Measurements from ENCODE around the gene YPEL2. TPM values are rescaled to one million over a fixed set of nuclear protein-coding genes. Genes with fewer than 3 reads are reported as not detected.
A peak's percentile ranks its signal among the peaks of the same experiment; 100 is the strongest.

The YPEL2 gene
- total RNA-seq, 2 experiments from 2014 or later = 0.88 to 3.1 TPM

- Histone ChIP-seq H3K36me3 (ENCODE audit: insufficient read depth, low read length) (no peaks in the 10 kb centered on the region), H3K4me2 (ENCODE audit: low read length) (peak overlapping the region; percentile 21; the same call in 1 of the 2 replicates), H3K79me2 (ENCODE audit: insufficient read depth, low read depth, low read length) (no peaks in the 10 kb centered on the region), H4K20me1 (ENCODE audit: insufficient read depth, low read length) (no peaks in the 10 kb centered on the region), H3K4me3 (ENCODE audit: low read depth, low read length, poor library complexity, severe bottlenecking) (no peak overlapping the region), H3K9me2 (ENCODE audit: insufficient read depth, low read length) (no peaks in the 10 kb centered on the region), H3K4me1 (ENCODE audit: insufficient read depth, low read length, poor library complexity, severe bottlenecking) (peaks cover 58% of the 10 kb centered on the region), H3K27ac (ENCODE audit: low read depth, low read length, poor library complexity, severe bottlenecking) (no peak overlapping the region), H2AFZ (ENCODE audit: low read length) (peak overlapping the region; percentile 60), H3K9me3 (ENCODE audit: low read length) (no peaks in the 10 kb centered on the region)
- no TSS peak for BruUV-seq (replicated peaks)
- POLR2A ChIA-PET = interaction anchor here (0.5 to 1.2 kb wide), 2 partner anchors 9 to 1832 kb away, joined by 3 read pairs; no protein-coding TSS in a partner anchor
- CTCF ChIA-PET (ENCODE audit: unreplicated experiment) = interaction anchor here (0.6 kb wide), 1 partner anchor 102 kb away, joined by 3 read pairs; no protein-coding TSS in a partner anchor
- peak; percentile 35 for DNase-seq (ENCODE audit: low spot score)
- TF ChIP-seq EZH2phosphoT487 (IDR thresholded peaks at IDR 0.05; ENCODE audit: borderline replicate concordance, low read depth, low read length) = no peak
- no peak for TF ChIP-seq CTCF (conservative IDR thresholded peaks at IDR 0.05; ENCODE audit: low read length)
- intact Hi-C loops (cut with micrococcal nuclease; ENCODE audit: unreplicated experiment) = no loop called here
These were observed 34.0 kb downstream of the YPEL2 start for GRCh38 chr17:59365383-59365981.

- TF ChIP-seq EZH2phosphoT487 (IDR thresholded peaks at IDR 0.05; ENCODE audit: borderline replicate concordance, low read depth, low read length) (no peak), CTCF (conservative IDR thresholded peaks at IDR 0.05; ENCODE audit: low read length) (no peak)
- no peaks in the 10 kb centered on the region for H4K20me1 ChIP-seq (ENCODE audit: insufficient read depth, low read length)
- BruUV-seq (replicated peaks) = no TSS peak
- ChIA-PET POLR2A (interaction anchor here (0.6 to 1.2 kb wide), 2 partner anchors 10 to 14 kb away, joined by 3 read pairs; no protein-coding TSS in a partner anchor), CTCF (ENCODE audit: unreplicated experiment) (interaction anchor here (0.6 kb wide), 1 partner anchor 101 kb away, joined by 3 read pairs; no protein-coding TSS in a partner anchor)
- H3K4me3 ChIP-seq (ENCODE audit: low read depth, low read length, poor library complexity, severe bottlenecking) = no peak overlapping the region
- no peak overlapping the region for H3K27ac ChIP-seq (ENCODE audit: low read depth, low read length, poor library complexity, severe bottlenecking)
- no peaks in the 10 kb centered on the region for H3K79me2 ChIP-seq (ENCODE audit: insufficient read depth, low read depth, low read length)
- H3K9me3 ChIP-seq (ENCODE audit: low read length) = no peaks in the 10 kb centered on the region
- H3K9me2 ChIP-seq (ENCODE audit: insufficient read depth, low read length) = no peaks in the 10 kb centered on the region
- H3K4me1 ChIP-seq (ENCODE audit: insufficient read depth, low read length, poor library complexity, severe bottlenecking) = peaks cover 58% of the 10 kb centered on the region
- no peak for DNase-seq (ENCODE audit: low spot score)
- peak overlapping the region; percentile 21; the same call in 1 of the 2 replicates for H3K4me2 ChIP-seq (ENCODE audit: low read length)
- intact Hi-C loops (cut with micrococcal nuclease; ENCODE audit: unreplicated experiment) = no loop called here
- H2AFZ ChIP-seq (ENCODE audit: low read length) = peak overlapping the region; percentile 60
- no peaks in the 10 kb centered on the region for H3K36me3 ChIP-seq (ENCODE audit: insufficient read depth, low read length)
These were observed 34.7 kb downstream of the YPEL2 start for GRCh38 chr17:59366040-59366757.

All from OCI-LY7 (cell line).